ENCODE results near the gene MCU.
"Not testable (repeated sequence)": the region's sequence is repeated elsewhere in the genome, so short reads cannot be mapped to it uniquely, and the experiment has no call there.

MCU gene

DNA sequence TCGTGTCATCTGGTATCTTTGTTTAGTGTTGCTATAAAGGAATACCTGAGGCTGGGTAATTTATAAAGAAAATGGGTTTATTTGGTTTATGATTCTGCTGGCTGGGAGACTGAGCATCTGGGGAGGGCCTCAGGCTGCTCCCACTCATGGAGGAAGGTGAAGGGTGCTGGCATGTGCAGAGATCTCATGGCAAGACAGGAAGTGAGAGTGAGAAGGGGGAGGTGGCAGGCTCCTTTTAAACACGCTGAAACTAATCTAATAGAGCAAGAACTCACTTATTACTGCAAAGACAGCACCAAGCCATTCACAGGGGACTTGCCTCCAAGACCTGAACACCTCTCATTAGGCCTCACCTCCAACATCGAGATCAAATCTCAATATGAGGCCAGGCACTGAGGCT lies 212.9 kb downstream of the MCU start:
- TF ChIP-seq Cebpa-rat (IDR thresholded peaks at IDR 0.05), result no peak
- peak overlapping the region in 6 of 11 experiments; percentile 2 to 51 (median 34); a peak in 10 of 22 replicates for H3K4me2 ChIP-seq
- no peaks in the 10 kb centered on the region for H4K20me1 ChIP-seq
- H3K36me3 ChIP-seq, result no peaks in the 10 kb centered on the region
- peaks cover 0 to 4% (median 0%) of the 10 kb centered on the region in 11 experiments; a peak in 1 of 22 replicates for H3K9me3 ChIP-seq (replicated peaks in 1 of 11)
- no peak overlapping the region for H3K9ac ChIP-seq
- no peak overlapping the region for H3K27ac ChIP-seq
- H3K4me3 ChIP-seq, result no peak overlapping the region
- H3K27me3 ChIP-seq, result no peaks in the 10 kb centered on the region
- H3K4me1 ChIP-seq, result peaks cover 0 to 19% (median 9%) of the 10 kb centered on the region in 10 experiments; a peak in 11 of 20 replicates

DNA sequence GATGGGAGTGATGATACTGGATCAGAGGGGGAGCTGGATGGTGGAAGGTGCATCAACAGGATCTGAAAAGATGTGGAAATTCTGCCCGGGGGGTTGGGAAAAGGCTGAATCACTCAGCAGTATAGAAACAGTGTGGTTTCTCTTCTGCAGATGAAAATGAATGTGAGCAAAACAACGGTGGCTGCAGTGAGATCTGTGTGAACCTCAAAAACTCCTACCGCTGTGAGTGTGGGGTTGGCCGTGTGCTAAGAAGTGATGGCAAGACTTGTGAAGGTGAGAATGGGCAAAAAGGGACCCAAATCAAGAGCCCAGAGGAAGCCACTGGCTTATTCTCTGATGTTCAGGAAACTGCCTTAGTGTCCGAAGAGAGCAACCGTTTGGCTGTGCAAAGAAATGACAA lies 214.5 kb downstream of the MCU start:
- no peaks in the 10 kb centered on the region for H3K36me3 ChIP-seq
- H4K20me1 ChIP-seq, result no peaks in the 10 kb centered on the region
- H3K4me2 ChIP-seq, result no peak overlapping the region
- H3K9ac ChIP-seq, result no peak overlapping the region
- H3K27ac ChIP-seq, result no peak overlapping the region
- H3K4me1 ChIP-seq, result peaks cover 0 to 19% (median 9%) of the 10 kb centered on the region in 10 experiments; a peak in 11 of 20 replicates
- H3K4me3 ChIP-seq, result no peak overlapping the region
- H3K27me3 ChIP-seq, result no peaks in the 10 kb centered on the region
- TF ChIP-seq Cebpa-rat (IDR thresholded peaks at IDR 0.05), result no peak
- peaks cover 0 to 4% (median 0%) of the 10 kb centered on the region in 11 experiments; a peak in 1 of 22 replicates for H3K9me3 ChIP-seq (replicated peaks in 1 of 11)

DNA sequence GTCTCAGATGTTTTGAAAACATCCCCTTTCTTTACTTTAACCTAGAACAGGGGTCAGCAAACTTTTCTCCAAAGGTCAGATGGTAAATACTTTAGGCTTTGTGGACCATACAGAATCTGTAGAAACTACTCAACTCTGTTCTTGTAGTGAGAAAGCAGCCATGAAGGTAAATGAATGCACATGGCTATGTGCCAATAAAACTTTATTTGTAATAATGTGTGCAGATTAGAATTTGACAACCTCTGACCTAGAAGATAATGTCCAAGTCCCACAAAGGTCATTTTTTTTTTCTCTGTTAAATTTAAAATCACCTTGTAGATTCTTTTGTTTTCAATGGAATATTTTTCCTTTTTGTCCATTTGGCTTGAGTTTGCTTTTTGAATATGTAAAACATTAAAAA lies 218.8 kb downstream of the MCU start:
- Histone ChIP-seq H4K20me1 (no peaks in the 10 kb centered on the region), H3K4me1 (peaks cover 0 to 12% (median 9%) of the 10 kb centered on the region in 10 experiments; a peak in 17 of 20 replicates), H3K4me2 (no peak overlapping the region), H3K36me3 (0 out of 22 replicates have a peak, but pooled peaks cover 0 to 4% (median 0%) of the 10 kb centered on the region in 11 experiments), H3K4me3 (no peak overlapping the region), H3K9ac (no peak overlapping the region), H3K9me3 (replicated peaks in 1 of 11) (0 out of 22 replicates have a peak, but pooled peaks cover 0 to 7% (median 0%) of the 10 kb centered on the region in 11 experiments), H3K27ac (no peak overlapping the region), H3K27me3 (no peaks in the 10 kb centered on the region)
- no peak for TF ChIP-seq Cebpa-rat (IDR thresholded peaks at IDR 0.05)

DNA sequence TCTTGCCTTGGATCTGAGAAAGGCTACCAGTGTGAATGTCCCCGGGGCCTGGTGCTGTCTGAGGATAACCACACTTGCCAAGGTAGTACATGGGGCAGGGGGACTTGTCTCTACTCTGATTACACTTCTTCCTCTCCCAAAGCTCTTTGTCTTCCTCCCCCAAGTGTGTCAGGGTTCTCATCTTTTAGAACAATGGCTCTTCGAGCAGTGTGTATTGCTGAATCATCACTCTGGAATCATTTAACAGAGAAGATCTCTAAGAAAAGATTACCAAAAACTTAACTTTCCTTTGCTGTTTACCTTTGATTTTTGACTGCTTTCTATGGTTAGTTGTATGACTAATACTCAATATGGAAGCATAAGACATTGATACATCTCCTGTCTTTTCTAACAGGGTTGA lies 219.8 kb downstream of the MCU start:
- no peak overlapping the region for H3K4me2 ChIP-seq
- TF ChIP-seq Cebpa-rat (IDR thresholded peaks at IDR 0.05), result no peak
- no peak overlapping the region for H3K27ac ChIP-seq
- H3K4me1 ChIP-seq, result peaks cover 0 to 11% (median 9%) of the 10 kb centered on the region in 10 experiments; a peak in 13 of 20 replicates
- no peak overlapping the region for H3K4me3 ChIP-seq
- no peaks in the 10 kb centered on the region for H3K27me3 ChIP-seq
- H3K9me3 ChIP-seq (replicated peaks in 1 of 11), result 0 out of 22 replicates have a peak, but pooled peaks cover 0 to 7% (median 0%) of the 10 kb centered on the region in 11 experiments
- H3K36me3 ChIP-seq, result 0 out of 22 replicates have a peak, but pooled peaks cover 0 to 4% (median 0%) of the 10 kb centered on the region in 11 experiments
- H3K9ac ChIP-seq, result no peak overlapping the region
- H4K20me1 ChIP-seq, result no peaks in the 10 kb centered on the region

DNA sequence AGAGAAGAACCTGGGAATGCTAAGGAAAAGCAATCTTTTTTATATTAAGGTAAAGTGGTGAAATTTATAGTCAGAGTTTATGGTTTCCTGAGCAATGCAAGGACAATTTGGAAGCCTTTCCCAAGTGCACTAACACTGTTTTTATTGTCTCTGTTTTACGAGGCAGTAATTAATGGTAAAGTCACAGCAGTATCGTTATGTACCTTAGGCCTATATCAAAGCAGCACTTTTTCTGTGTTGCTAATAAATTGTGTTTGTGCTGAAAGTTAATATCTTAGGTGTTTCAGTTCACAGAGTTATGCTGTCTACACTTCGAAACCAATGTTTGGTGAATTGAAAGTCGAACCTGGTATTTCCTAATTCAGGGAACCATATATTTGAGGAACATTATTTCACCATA lies 220.8 kb downstream of the MCU start:
- peaks cover 0 to 11% (median 9%) of the 10 kb centered on the region in 10 experiments; a peak in 13 of 20 replicates for H3K4me1 ChIP-seq
- no peak overlapping the region for H3K27ac ChIP-seq
- H3K4me2 ChIP-seq, result peak overlapping the region in 8 of 11 experiments; percentile 16 to 56 (median 38); a peak in 14 of 22 replicates
- H3K36me3 ChIP-seq, result 0 out of 22 replicates have a peak, but pooled peaks cover 0 to 4% (median 0%) of the 10 kb centered on the region in 11 experiments
- H4K20me1 ChIP-seq, result no peaks in the 10 kb centered on the region
- no peaks in the 10 kb centered on the region for H3K27me3 ChIP-seq
- H3K9ac ChIP-seq, result no peak overlapping the region
- no peak for TF ChIP-seq Cebpa-rat (IDR thresholded peaks at IDR 0.05)
- no peak overlapping the region for H3K4me3 ChIP-seq
- H3K9me3 ChIP-seq (replicated peaks in 1 of 11), result 0 out of 22 replicates have a peak, but pooled peaks cover 0 to 7% (median 0%) of the 10 kb centered on the region in 11 experiments

DNA sequence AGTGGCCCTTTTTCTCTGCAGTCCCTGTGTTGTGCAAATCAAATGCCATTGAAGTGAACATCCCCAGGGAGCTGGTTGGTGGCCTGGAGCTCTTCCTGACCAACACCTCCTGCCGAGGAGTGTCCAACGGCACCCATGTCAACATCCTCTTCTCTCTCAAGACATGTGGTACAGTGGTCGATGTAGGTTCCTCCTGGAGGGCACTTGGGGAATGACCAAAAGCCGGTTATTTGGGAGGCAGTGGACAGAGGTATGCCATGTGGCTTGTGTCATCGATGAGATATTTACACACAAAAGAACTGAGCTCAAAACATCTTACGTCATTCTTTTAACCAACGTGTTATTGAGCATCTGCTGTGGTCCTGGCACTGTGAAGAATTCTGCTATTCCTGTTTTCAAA lies 221.3 kb downstream of the MCU start:
- Histone ChIP-seq H3K27ac (no peak overlapping the region), H3K36me3 (0 out of 22 replicates have a peak, but pooled peaks cover 0 to 4% (median 0%) of the 10 kb centered on the region in 11 experiments), H3K4me2 (peak overlapping the region in 8 of 11 experiments; percentile 16 to 56 (median 38); a peak in 15 of 22 replicates), H3K27me3 (no peaks in the 10 kb centered on the region), H3K9ac (no peak overlapping the region), H3K9me3 (replicated peaks in 1 of 11) (peaks cover 0 to 7% (median 1%) of the 10 kb centered on the region in 11 experiments; a peak in 9 of 22 replicates), H3K4me3 (no peak overlapping the region), H3K4me1 (peaks cover 0 to 11% (median 9%) of the 10 kb centered on the region in 10 experiments; a peak in 13 of 20 replicates), H4K20me1 (no peaks in the 10 kb centered on the region)
- TF ChIP-seq Cebpa-rat (IDR thresholded peaks at IDR 0.05), result no peak

DNA sequence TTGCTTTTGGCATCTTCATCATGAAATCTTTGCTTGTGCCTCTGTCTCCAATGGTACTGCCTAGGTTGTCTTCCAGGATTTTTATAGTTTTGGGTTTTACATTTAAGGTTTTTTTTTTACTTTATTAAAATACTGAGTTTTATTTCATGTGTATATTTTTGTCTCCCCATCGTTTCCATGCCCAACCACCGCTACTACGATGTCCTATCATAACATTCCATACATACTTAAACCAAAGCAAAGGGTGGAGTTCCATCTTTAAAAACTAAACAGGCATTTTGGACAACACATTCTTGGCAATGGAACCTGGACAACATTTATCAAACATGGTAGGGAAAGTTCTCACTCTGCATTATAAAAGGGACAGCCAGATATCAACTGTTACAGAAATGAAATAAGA lies 225.3 kb downstream of the MCU start:
- not testable (repeated sequence) for H3K9ac ChIP-seq, H3K27me3 ChIP-seq, H3K27ac ChIP-seq, H3K4me3 ChIP-seq, H4K20me1 ChIP-seq, H3K4me2 ChIP-seq, H3K36me3 ChIP-seq
- peaks cover 25 to 42% (median 38%) of the 10 kb centered on the region in 11 experiments for H3K9me3 ChIP-seq (replicated peaks in 1 of 11)
- peaks cover 0 to 11% (median 9%) of the 10 kb centered on the region in 10 experiments; a peak in 13 of 20 replicates for H3K4me1 ChIP-seq

DNA sequence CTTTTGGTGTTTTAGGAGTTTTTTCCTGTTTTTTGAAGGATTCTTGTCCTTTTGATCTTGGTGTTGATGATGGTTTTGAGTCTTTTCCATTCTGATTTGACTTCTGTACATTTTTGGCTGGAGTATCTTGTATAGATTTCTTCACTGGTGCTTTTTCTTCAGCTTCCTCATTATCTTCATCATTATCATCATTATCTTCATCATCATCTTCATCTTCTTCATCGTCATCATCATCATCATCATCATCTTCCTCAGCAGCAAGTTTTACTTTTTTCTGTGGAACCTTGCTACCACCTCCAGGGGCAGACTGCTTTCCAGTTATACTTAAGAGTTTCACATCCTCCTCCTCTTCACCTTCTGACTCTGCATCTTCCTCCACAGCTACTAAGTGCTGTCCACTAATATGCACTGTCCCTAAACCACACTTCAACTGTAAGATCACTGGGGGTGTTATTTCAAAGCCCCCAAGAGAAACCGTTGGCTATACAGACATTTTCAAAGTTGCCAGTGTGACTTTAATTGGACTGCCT lies 225.9 kb downstream of the MCU start:
- H4K20me1 ChIP-seq, H3K4me1 ChIP-seq, H3K4me3 ChIP-seq: not testable (repeated sequence)

DNA sequence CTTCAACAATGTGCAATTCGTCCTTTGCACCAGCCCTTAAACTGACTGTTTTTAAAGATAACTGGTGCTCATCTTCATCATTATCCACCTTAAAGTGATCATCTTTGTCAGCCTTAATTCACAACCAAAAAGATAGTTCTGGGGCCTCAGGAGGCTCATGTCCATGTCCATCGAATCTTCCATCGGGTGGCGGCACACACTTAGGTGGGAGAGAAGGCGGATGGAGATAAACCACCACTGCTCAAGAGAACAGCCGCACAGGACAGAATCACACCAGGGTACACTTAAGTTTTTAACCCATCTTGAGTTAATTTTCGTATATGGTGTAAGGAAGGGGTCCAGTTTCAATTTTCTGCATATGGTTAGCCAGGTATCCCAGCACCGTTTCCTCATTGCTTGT lies 226.4 kb downstream of the MCU start:
- Histone ChIP-seq H3K9ac (no peak overlapping the region), H3K4me3 (no peak overlapping the region), H3K27me3 (no peaks in the 10 kb centered on the region), H3K27ac (no peak overlapping the region), H3K4me2 (no peak overlapping the region), H3K4me1 (peaks cover 0 to 5% (median 3%) of the 10 kb centered on the region in 10 experiments; a peak in 13 of 20 replicates), H4K20me1 (no peaks in the 10 kb centered on the region), H3K36me3 (0 out of 22 replicates have a peak, but pooled peaks cover 0 to 4% (median 0%) of the 10 kb centered on the region in 11 experiments), H3K9me3 (replicated peaks in 1 of 11) (peaks cover 37 to 53% (median 49%) of the 10 kb centered on the region in 11 experiments)
- no peak for TF ChIP-seq Cebpa-rat (IDR thresholded peaks at IDR 0.05)

More for the DNA sequence above, 225.9 kb downstream of the MCU start:
- H3K27ac ChIP-seq, H3K27me3 ChIP-seq, H3K4me2 ChIP-seq, H3K9ac ChIP-seq, H3K36me3 ChIP-seq: not testable (repeated sequence)
- peaks cover 32 to 48% (median 44%) of the 10 kb centered on the region in 11 experiments for H3K9me3 ChIP-seq (replicated peaks in 1 of 11)

DNA sequence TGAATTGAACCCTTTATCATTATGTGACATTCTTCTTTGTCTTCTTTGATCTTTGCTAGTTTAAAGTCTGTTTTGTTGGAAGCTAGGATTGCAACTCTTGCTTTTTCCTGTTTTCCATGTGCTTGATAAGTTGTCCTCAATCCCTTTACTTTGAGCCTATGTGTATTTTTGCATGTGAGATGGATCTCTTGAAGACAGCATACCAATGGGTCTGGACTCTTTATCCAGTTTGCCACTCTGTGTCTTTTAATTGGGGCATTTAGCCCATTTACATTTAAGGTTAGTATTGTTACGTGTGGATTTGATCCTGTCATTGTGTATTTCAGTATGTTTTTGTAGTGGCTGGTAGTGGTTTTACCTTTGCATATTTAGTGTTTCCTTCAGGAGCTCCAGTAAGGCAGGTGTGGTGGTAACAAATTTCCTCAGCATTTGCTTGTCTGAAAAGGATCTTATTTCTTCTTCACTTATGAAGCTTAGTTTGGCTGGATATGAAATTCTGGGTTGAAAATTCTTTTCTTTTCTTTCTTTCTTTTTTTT lies 229.3 kb downstream of the MCU start:
- not testable (repeated sequence) for H3K4me3 ChIP-seq, H3K4me1 ChIP-seq, H3K36me3 ChIP-seq, H3K27ac ChIP-seq, H3K4me2 ChIP-seq, H4K20me1 ChIP-seq, H3K9ac ChIP-seq, H3K27me3 ChIP-seq
- H3K9me3 ChIP-seq (replicated peaks in 1 of 11), result peaks cover 42 to 63% (median 58%) of the 10 kb centered on the region in 11 experiments
